HG02588 (cell line): ENCODE data around the gene TVP23B.
"Not testable (repeated sequence)": the region's sequence is repeated elsewhere in the genome, so short reads cannot be mapped to it uniquely, and the experiment has no call there.

Experiments used
- ATAC-seq: cut with Tn5 transposase; IDR thresholded peaks from one replicate; pipeline ENCODE4 v1.9.1; 2021; ENCODE audit warnings: mild to moderate bottlenecking, moderate library complexity; ENCODE audit not compliant: unreplicated experiment

Gene TVP23B

GRCh38 chr17:18786890-18787289, 5.9 kb downstream of the TVP23B start:
- not testable (repeated sequence) for ATAC-seq

DNA sequence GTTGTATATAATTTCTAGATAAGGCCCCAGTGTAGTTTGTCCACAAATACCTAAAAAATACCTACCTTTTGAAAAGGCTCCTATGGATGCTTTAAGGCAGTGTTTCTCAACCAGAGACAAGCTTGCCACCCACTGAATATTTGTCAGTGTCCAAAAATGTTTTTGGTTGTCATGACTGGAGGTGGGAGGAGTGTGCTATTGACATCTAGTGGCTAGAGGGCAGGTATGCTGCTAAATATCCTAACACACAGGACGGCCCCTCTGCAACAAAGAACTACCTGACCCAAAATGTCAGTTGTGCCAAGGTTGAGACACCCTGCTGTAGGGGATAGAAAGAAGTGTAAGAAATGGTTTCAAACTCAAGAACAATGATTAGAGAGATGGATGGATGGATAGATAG, 10.4 kb downstream of the TVP23B start:
- not testable (repeated sequence) for ATAC-seq

DNA sequence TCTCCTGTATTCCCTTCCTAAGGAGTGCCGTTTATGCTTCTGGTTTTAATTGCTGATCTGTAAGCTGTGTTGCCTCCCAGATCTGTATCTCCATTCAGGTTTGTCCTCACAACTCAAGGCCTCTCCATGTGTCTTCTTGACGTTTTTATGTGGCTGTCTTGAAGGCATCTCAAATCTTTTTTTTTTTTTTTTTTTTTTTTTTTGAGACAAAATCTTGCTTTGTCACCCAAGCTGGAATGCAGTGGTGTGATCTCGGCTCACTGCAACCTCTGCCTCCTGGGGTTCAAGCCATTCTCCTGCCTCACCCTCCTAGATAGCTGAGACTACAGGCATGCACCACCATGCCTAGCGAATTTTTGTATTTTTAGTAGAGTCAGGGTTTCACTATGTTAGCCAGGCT, 13.9 kb downstream of the TVP23B start:
- ATAC-seq: not testable (repeated sequence)

DNA sequence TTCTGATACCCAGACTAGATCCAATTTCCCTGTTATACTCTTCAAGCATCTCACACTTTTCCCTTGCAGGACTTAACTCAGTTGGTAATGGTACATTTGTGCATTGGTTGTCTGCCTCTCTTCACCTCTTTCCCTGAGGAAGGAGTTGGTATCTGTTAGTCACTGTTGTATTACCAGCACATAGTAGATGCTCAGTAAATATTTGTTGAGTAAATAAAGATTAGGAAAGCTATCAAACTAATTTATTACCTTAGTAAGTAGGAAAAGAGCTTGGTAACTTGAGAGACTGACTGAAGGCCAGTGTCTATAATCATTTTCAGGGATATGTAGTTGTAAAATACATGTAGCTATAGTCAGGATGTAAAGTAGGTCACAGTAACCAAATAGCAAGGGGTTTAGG, 15.9 kb downstream of the TVP23B start:
- ATAC-seq: not testable (repeated sequence)

GRCh38 chr17:18803458-18804245, 22.7 kb downstream of the TVP23B start:
- ATAC-seq: not testable (repeated sequence)

DNA sequence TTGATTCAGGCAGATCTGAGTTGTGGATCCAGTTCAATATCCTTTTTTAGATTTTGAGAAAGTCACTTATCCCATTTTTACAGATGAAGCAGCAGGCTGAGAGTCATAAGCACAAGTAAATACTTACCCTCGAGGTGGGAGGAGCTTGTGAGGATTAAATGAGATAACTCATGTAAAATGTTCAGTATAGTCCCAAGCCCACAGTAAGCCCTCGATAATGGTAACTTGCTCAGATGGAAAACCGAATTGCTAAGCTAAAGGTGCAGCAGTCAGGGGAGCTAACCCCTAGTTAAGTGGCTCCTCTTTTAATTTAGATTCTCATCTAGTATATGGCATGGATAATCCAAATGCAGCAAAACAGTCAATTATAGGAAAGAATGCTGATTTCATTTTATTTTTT, 34.9 kb downstream of the TVP23B start:
- not testable (repeated sequence) for ATAC-seq

GRCh38 chr17:18816489-18817371, 35.7 kb downstream of the TVP23B start:
- not testable (repeated sequence) for ATAC-seq

- ATAC-seq: not testable (repeated sequence)
Measured at GRCh38 chr17:18821430-18821829, 40.4 kb downstream of the TVP23B start.

DNA sequence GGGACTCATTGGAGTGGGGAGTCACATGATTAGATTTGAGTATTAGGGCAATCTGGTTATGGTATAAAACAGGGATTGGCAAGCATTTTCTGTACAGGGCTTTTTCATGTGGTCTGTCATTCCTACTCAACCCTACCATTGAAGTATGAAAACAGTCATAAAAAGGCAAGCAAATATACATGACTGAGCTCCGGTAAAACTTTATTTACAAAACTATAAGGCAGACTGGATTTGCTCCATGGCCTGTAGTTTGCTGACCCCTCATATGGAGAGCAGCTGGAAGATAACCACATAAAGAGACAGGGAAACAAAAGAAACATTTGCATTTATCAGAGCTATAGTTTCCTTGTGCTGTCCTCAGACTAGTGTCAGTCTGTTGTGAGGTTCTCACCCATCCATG, 46.6 kb downstream of the TVP23B start:
- ATAC-seq: not testable (repeated sequence)

DNA sequence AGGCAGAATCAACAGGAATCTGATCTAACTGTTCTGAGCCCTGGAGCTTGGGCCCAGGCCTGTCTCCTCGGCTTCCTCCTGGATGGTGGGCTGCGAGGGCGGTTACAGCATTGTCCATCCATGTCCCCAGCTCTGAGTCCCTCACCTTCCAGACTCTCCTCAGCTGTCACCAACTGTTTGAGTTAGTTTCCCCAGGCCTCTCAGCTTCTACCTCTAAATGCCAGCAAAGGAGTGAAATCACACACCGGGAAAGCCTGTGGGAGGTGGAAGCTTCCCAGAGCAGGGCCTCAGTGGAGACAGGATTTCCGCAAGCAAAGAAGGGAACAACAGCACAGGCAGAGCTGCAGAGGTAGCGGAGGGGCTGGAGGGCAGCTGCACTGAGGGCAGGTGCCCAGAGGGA, 67.5 kb downstream of the TVP23B start:
- no peak for ATAC-seq

DNA sequence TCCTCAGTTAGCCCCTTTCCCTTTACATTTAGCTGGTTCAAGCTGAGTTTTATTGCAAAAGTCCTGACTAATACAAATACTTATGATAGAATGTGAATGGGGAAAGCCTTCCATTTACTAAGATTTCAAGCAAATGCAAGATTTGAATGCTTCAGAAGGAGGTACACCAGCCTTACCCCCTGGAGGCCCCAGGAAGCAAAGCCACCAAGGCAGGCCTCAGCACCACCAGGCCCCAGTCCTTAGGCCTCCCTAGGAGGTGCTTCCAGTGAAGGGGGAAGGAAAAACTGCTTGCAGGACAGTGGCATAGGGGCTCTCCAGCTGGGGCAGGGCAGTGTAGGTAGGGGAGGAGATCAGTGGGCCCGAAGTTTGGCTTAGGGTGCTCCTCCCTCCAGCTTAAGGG, 69.7 kb downstream of the TVP23B start:
- no peak for ATAC-seq

- ATAC-seq: no peak
Measured at GRCh38 chr17:18851201-18851600, 70.2 kb downstream of the TVP23B start.

DNA sequence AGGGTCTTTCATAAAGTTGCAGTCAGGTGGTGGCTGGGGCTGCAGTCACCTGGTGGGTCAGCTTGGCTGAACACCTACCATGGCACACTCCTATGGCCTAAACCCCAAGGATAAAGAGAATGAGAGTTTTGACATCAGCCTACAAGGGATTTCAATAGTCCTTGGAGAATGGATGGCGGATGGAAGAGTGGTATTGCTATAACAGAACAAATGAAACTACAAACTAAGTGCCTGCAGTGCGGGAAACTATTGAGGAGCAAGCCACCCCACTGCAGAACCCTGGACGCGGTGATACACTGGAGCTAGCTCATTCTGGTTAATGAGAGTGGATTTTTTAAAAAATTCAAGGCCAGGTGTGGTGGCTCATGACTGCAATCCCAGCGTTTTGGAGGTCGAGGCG, 74.0 kb downstream of the TVP23B start:
- ATAC-seq: no peak

DNA sequence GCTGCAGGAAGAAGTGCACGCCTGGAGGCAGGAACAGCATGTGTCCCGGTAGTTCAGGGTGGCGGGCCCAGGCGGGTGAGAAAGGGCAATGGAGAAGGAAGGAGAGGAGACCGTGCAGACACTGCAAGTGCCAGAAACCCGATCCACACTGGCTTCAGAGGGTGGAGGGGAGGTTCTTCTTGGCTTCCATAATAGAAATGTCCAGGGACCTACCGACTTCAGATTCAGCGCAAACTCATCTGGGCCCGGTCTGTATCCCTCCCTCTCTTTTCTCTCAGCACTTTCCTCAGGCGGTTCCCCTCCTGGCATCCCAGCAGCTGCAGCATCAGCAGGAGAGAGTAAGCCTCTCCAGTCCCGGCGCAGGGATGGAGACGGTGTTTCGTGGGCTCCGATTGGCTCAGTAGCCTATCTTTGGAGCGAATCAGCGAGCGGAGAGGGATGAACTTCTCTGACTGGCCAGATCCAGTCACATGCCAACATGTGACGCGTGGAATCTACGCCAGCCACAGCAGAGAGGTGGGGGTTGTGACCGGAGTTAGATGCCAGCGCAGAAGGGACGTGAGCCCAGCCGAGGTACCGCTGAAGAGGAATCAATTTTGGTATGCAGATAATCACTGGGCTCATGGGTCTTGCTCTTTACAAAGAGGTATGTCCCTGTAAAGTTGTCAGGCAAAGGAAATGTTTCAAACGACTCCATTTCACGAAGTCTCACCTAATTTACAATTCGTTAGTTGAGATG, 75.0 kb downstream of the TVP23B start:
- ATAC-seq: peak; percentile 77
